ENCODE data around the gene RIMBP2.

RIMBP2 gene

GRCh38 chr12:130628304-130628703 is 87.8 kb downstream of the RIMBP2 start:
- DNase-seq (ENCODE audit: low read depth in 2 of 2) = no peak

GRCh38 chr12:130627175-130627574 is 88.9 kb downstream of the RIMBP2 start:
- DNase-seq (ENCODE audit: low read depth in 2 of 2) = no peak

GRCh38 chr12:130626601-130627000 is 89.5 kb downstream of the RIMBP2 start:
- DNase-seq (ENCODE audit: low read depth in 2 of 2) = no peak

GRCh38 chr12:130625201-130625600 is 90.9 kb downstream of the RIMBP2 start:
- DNase-seq (ENCODE audit: low read depth in 2 of 2) = no peak

- DNase-seq (ENCODE audit: low read depth in 2 of 2) = no peak
Measured at GRCh38 chr12:130622803-130623202, 93.3 kb downstream of the RIMBP2 start.

- no peak for DNase-seq (ENCODE audit: low read depth in 2 of 2)
Measured at GRCh38 chr12:130621696-130622298, 94.3 kb downstream of the RIMBP2 start.

GRCh38 chr12:130620756-130621155 is 95.3 kb downstream of the RIMBP2 start:
- no peak for DNase-seq (ENCODE audit: low read depth in 2 of 2)

- no peak for DNase-seq (ENCODE audit: low read depth in 2 of 2)
Measured at GRCh38 chr12:130620281-130620680, 95.8 kb downstream of the RIMBP2 start.

GRCh38 chr12:130619385-130620001 is 96.6 kb downstream of the RIMBP2 start:
- no peak for DNase-seq (ENCODE audit: low read depth in 2 of 2)

GRCh38 chr12:130617219-130617618 is 98.9 kb downstream of the RIMBP2 start:
- no peak for DNase-seq (ENCODE audit: low read depth in 2 of 2)

- DNase-seq (ENCODE audit: low read depth in 2 of 2) = no peak
Measured at GRCh38 chr12:130615861-130616345, 100.2 kb downstream of the RIMBP2 start.

GRCh38 chr12:130614530-130614905 is 101.6 kb downstream of the RIMBP2 start:
- no peak for DNase-seq (ENCODE audit: low read depth in 2 of 2)

- DNase-seq (ENCODE audit: low read depth in 2 of 2) = no peak
Measured at GRCh38 chr12:130613831-130614529, 102.1 kb downstream of the RIMBP2 start.

GRCh38 chr12:130613131-130613530 is 103.0 kb downstream of the RIMBP2 start:
- DNase-seq (ENCODE audit: low read depth in 2 of 2) = no peak

GRCh38 chr12:130611026-130611905 is 104.8 kb downstream of the RIMBP2 start:
- no peak for DNase-seq (ENCODE audit: low read depth in 2 of 2)

- no peak for DNase-seq (ENCODE audit: low read depth in 2 of 2)
Measured at GRCh38 chr12:130609966-130610365, 106.1 kb downstream of the RIMBP2 start.

GRCh38 chr12:130608831-130609230 is 107.3 kb downstream of the RIMBP2 start:
- no peak for DNase-seq (ENCODE audit: low read depth in 2 of 2)

GRCh38 chr12:130608132-130608531 is 108.0 kb downstream of the RIMBP2 start:
- DNase-seq (ENCODE audit: low read depth in 2 of 2) = no peak

- DNase-seq (ENCODE audit: low read depth in 2 of 2) = no peak
Measured at GRCh38 chr12:130606231-130606630, 109.9 kb downstream of the RIMBP2 start.

- no peak for DNase-seq (ENCODE audit: low read depth in 2 of 2)
Measured at GRCh38 chr12:130603396-130603965, 112.6 kb downstream of the RIMBP2 start.

GRCh38 chr12:130602251-130602650 is 113.8 kb downstream of the RIMBP2 start:
- no peak for DNase-seq (ENCODE audit: low read depth in 2 of 2)

GRCh38 chr12:130601327-130601726 is 114.8 kb downstream of the RIMBP2 start:
- DNase-seq (ENCODE audit: low read depth in 2 of 2) = no peak
